Psoas muscle (tissue), 8 donors: Measurements from ENCODE around the gene LDLR. TPM values are rescaled to one million over a fixed set of nuclear protein-coding genes. Genes with fewer than 3 reads are reported as not detected.
"Not testable (repeated sequence)": the region's sequence is repeated elsewhere in the genome, so short reads cannot be mapped to it uniquely, and the experiment has no call there.

ENCODE experiments used
- ATAC-seq, 4 donors: fragments of 200-7000 bp; cut with Tn5 transposase; one replicate each; pipeline ENCODE4 v1.9.1; 2020; ENCODE audit warnings: moderate library complexity in 3 of 4, mild to moderate bottlenecking in 2 of 4
- DNase-seq, 2 donors: peaks; one replicate each; pipeline ENCODE4 v3.0.0-alpha.2; 2020
- H3K27ac ChIP-seq: fragments of 200-600 bp; one replicate; pipeline ENCODE4 v1.8.0; 2022
- H3K27me3 ChIP-seq, 3 donors: fragments of 200-600 bp in 1 of 3; one replicate each; pipeline versions ENCODE4 v1.6.1 to v1.8.0; 2013 to 2022; ENCODE audit warnings: low read length in 2 of 3, mild to moderate bottlenecking in 2 of 3, moderate library complexity in 1 of 3; ENCODE audit not compliant: insufficient read depth in 3 of 3
- H3K36me3 ChIP-seq, 2 donors: fragments of 200-600 bp in 1 of 2; one replicate each; pipeline versions ENCODE4 v1.6.1 to v1.8.0; 2013 to 2022; ENCODE audit warnings: low read depth in 1 of 2, mild to moderate bottlenecking in 1 of 2, moderate library complexity in 1 of 2; ENCODE audit not compliant: insufficient read depth in 1 of 2
- H3K4me1 ChIP-seq: fragments of 200-600 bp; one replicate; pipeline ENCODE4 v1.8.0; 2022
- H3K4me3 ChIP-seq: fragments of 200-600 bp; one replicate; pipeline ENCODE4 v1.8.0; 2022; ENCODE audit warnings: mild to moderate bottlenecking
- H3K9me3 ChIP-seq: fragments of 200-600 bp; one replicate; pipeline ENCODE4 v1.8.0; 2022
- CTCF ChIP-seq: fragments of 200-600 bp; IDR thresholded peaks from one replicate; pipeline ENCODE4 v1.8.0; 2022; ENCODE audit warnings: antibody characterized with exemption
- WGBS, 3 donors: extraction: QIAGEN DNeasy Blood & Tissue Kit; methylation state at CpG; one replicate each; pipeline versions ENCODE4 v1.1.6 to v1.1.7; 2013; 5-methylcytosine and 5-hydroxymethylcytosine counted together
- intact Hi-C, 2 donors: fragments of 100-400 bp; cut with DNase I; formaldehyde crosslinking; loops; one replicate each; pipeline versions ENCODE4 v1.11.0 to v1.14.2; 2022
- polyA plus RNA-seq, 3 donors: library from polyadenylated mRNA; stranded (reverse); fragments of 200-250 nt; gene quantifications; one replicate each; pipeline ENCODE4 v1.2.3, GENCODE V29; 2013
- total RNA-seq, 4 donors: library from RNA; stranded (reverse); fragmentation: NEBNext Ultra II Directional in 2 of 4; extraction: Animal tissue kit (Norgen Biotek cat#: 25700) in 2 of 4; gene quantifications; one replicate each; pipeline versions ENCODE4 v1.2.1 to v1.2.4, GENCODE V29; 2021 to 2023
- donor health status: healthy with polysubstance abuse.
- donor health status: DM: no; HTN: no; CAD: no; lungs with moderate emphysema.
- donor health status: Bipolar disorder and iron deficiency.
- donor health status: healthy.
- donor health status: DM: yes; HTN: yes; CAD: no.
- donor health status: DM: no; HTN: no; CAD: no.
- donor health status: DM: no; HTN: no; CAD: no.
- donor health status: DM: yes; HTN: yes; CAD: no.

Gene LDLR
- total and polyA plus RNA-seq, 7 donors = 1.7 to 10.1 (median 3.4) TPM

- no peak for DNase-seq
- no peak for TF ChIP-seq CTCF
- 92 to 96% (median 94%) methylated on average over 18 of the region's 18 CpGs for WGBS, 3 donors
- Histone ChIP-seq H3K27me3 (no peaks in the 10 kb centered on the region), H3K4me1 (peaks cover 13% of the 10 kb centered on the region), H3K27ac (no peak overlapping the region), H3K9me3 (no peaks in the 10 kb centered on the region), H3K36me3 (peaks cover 0 to 68% of the 10 kb centered on the region in 2 donors), H3K4me3 (no peak overlapping the region)
- ATAC-seq = no peak
- intact Hi-C loops = no loop called here
Measured at GRCh38 chr19:11176466-11177193, 87.4 kb downstream of the LDLR start.

- WGBS, 3 donors = 93 to 94% (median 93%) methylated on average over 9 of the region's 9 CpGs
- Histone ChIP-seq H3K4me1 (peaks cover 13% of the 10 kb centered on the region), H3K9me3 (no peaks in the 10 kb centered on the region), H3K27ac (no peak overlapping the region), H3K27me3 (no peaks in the 10 kb centered on the region), H3K36me3 (peaks cover 0 to 61% of the 10 kb centered on the region in 2 donors), H3K4me3 (no peak overlapping the region)
- no peak for ATAC-seq
- intact Hi-C loops = no loop called here
- TF ChIP-seq CTCF = no peak
- no peak for DNase-seq
Measured at GRCh38 chr19:11177592-11177991, 88.3 kb downstream of the LDLR start.

GRCh38 chr19:11179145-11179465 is 89.8 kb downstream of the LDLR start:
- H3K27ac ChIP-seq, DNase-seq, H3K4me3 ChIP-seq, intact Hi-C loops, ATAC-seq, H3K9me3 ChIP-seq, H3K27me3 ChIP-seq: not testable (repeated sequence)
- peaks cover 0 to 53% of the 10 kb centered on the region in 2 donors for H3K36me3 ChIP-seq
- H3K4me1 ChIP-seq = peaks cover 13% of the 10 kb centered on the region
- WGBS, 3 donors = 65 to 74% (median 67%) methylated on average over 9 of the region's 9 CpGs

GRCh38 chr19:11179716-11180297 is 90.5 kb downstream of the LDLR start:
- no peak for ATAC-seq
- no peaks in the 10 kb centered on the region for H3K27me3 ChIP-seq
- no peaks in the 10 kb centered on the region for H3K9me3 ChIP-seq
- H3K4me1 ChIP-seq = peaks cover 13% of the 10 kb centered on the region
- no peak overlapping the region for H3K4me3 ChIP-seq
- TF ChIP-seq CTCF = no peak
- no peak overlapping the region for H3K27ac ChIP-seq
- WGBS, 3 donors = 60 to 65% (median 64%) methylated on average over 11 of the region's 11 CpGs
- DNase-seq = no peak
- peaks cover 0 to 51% of the 10 kb centered on the region in 2 donors for H3K36me3 ChIP-seq
- intact Hi-C loops = no loop called here

- H3K27ac ChIP-seq = peak overlapping the region; percentile 34
- peaks cover 0 to 52% of the 10 kb centered on the region in 2 donors for H3K36me3 ChIP-seq
- DNase-seq = no peak
Measured at GRCh38 chr19:11180346-11180745, 91.1 kb downstream of the LDLR start.

GRCh38 chr19:11180975-11181374 is 91.7 kb downstream of the LDLR start:
- intact Hi-C loops, DNase-seq, H3K9me3 ChIP-seq, H3K27me3 ChIP-seq, H3K27ac ChIP-seq, H3K4me3 ChIP-seq: not testable (repeated sequence)
- peaks cover 13% of the 10 kb centered on the region for H3K4me1 ChIP-seq
- ATAC-seq = peak in 1 of 4 donors; percentile 51
- peaks cover 0 to 52% of the 10 kb centered on the region in 2 donors for H3K36me3 ChIP-seq
- WGBS, 3 donors = 55 to 84% (median 71%) methylated on average over 8 of the region's 8 CpGs

More at GRCh38 chr19:11180346-11180745, 91.1 kb downstream of the LDLR start:
- no peak for TF ChIP-seq CTCF
- intact Hi-C loops = no loop called here
- Histone ChIP-seq H3K4me1 (peaks cover 13% of the 10 kb centered on the region), H3K4me3 (no peak overlapping the region), H3K9me3 (no peaks in the 10 kb centered on the region), H3K27me3 (no peaks in the 10 kb centered on the region)
- peak in 1 of 4 donors; percentile 42 for ATAC-seq
- WGBS, 3 donors = 39 to 62% (median 45%) methylated on average over 8 of the region's 8 CpGs
